Ishikawa (cell line): Measurements from ENCODE around the gene WNK2.

Experiments used
- CEBPB ChIP-seq: IDR thresholded peaks from 2 replicates; pipeline ENCODE4 v1.6.1; 2012
- CREB1 ChIP-seq: IDR thresholded peaks from 2 replicates; pipeline ENCODE4 v1.6.1; 2012; ENCODE audit warnings: low read depth
- EGR1 ChIP-seq: IDR thresholded peaks from 2 replicates; pipeline ENCODE4 v1.6.1; 2012
- EP300 ChIP-seq: IDR thresholded peaks from 2 replicates; pipeline ENCODE4 v1.6.1; 2012; ENCODE audit warnings: borderline replicate concordance
- FOXM1 ChIP-seq: IDR thresholded peaks from 2 replicates; pipeline ENCODE4 v1.6.1; 2012; ENCODE audit warnings: low read depth, borderline replicate concordance
- NFIC ChIP-seq: IDR thresholded peaks from 2 replicates; pipeline ENCODE4 v1.6.1; 2012
- RAD21 ChIP-seq: IDR thresholded peaks from 2 replicates; pipeline ENCODE4 v1.6.1; 2012; ENCODE audit warnings: low read depth
- TAF1 ChIP-seq: IDR thresholded peaks from 2 replicates; pipeline ENCODE4 v1.6.1; 2012; ENCODE audit warnings: low read depth, mild to moderate bottlenecking
- TCF12 ChIP-seq: IDR thresholded peaks from 2 replicates; pipeline ENCODE4 v1.6.1; 2012; ENCODE audit warnings: low read depth
- TEAD4 ChIP-seq: IDR thresholded peaks from 2 replicates; pipeline ENCODE4 v1.6.1; 2012
- YY1 ChIP-seq: IDR thresholded peaks from 2 replicates; pipeline ENCODE4 v1.6.1; 2012; ENCODE audit warnings: low read depth
- ZBTB7A ChIP-seq: IDR thresholded peaks from 2 replicates; pipeline ENCODE4 v1.6.1; 2012; ENCODE audit warnings: low read depth
- TF ChIP-seq, protein P1 (sequence below): IDR thresholded peaks from 2 replicates; pipeline ENCODE4 v1.6.1; 2012
- TF ChIP-seq, protein P2 (sequence below): IDR thresholded peaks from 2 replicates; pipeline ENCODE4 v1.6.1; 2012; ENCODE audit warnings: low read depth, mild to moderate bottlenecking
- TF ChIP-seq, protein P3 (sequence below): IDR thresholded peaks from 2 replicates; pipeline ENCODE4 v1.6.1; 2012

Gene WNK2

DNA sequence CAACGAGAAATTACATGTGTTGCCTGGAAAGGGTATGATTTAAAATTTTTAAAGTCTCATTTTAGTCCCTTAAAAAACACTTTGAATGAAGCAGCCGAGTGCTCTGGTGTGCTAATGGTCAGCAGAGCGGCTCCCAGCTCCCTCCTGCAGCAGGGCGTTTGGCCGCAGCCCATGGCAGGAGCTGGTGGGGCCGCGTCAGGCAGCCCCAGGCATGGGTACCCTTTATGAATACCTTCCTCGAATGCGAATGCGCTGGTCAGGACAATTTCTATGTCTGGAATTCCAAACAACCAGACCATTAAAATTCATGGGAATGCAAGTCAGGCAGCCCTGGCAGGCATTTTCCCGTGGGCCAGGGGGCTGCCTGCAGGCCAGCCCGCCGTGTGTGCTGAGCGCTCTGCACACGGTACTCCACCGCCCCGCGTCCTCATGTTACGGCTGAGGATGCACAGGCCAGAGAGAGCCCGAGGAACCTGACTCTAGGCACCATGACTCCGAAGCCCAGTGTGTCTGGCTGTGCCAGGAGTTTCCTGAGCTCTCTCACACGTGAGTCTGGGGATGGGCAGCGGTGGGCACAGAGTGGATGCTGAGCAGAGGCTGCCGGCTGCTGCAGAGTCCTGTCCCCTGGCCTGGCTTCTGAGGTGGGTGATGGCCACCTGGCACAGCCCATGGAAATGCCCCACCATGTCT, 123.7 kb downstream of the WNK2 start:
- no peak for TF ChIP-seq CEBPB
- no peak for TF ChIP-seq TEAD4
- TF ChIP-seq EGR1: no peak
- no peak for TF ChIP-seq EP300
- TF ChIP-seq, protein P1, sequence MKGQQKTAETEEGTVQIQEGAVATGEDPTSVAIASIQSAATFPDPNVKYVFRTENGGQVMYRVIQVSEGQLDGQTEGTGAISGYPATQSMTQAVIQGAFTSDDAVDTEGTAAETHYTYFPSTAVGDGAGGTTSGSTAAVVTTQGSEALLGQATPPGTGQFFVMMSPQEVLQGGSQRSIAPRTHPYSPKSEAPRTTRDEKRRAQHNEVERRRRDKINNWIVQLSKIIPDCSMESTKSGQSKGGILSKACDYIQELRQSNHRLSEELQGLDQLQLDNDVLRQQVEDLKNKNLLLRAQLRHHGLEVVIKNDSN: no peak
- TF ChIP-seq FOXM1: no peak
- TF ChIP-seq RAD21: no peak
- TF ChIP-seq, protein P2, sequence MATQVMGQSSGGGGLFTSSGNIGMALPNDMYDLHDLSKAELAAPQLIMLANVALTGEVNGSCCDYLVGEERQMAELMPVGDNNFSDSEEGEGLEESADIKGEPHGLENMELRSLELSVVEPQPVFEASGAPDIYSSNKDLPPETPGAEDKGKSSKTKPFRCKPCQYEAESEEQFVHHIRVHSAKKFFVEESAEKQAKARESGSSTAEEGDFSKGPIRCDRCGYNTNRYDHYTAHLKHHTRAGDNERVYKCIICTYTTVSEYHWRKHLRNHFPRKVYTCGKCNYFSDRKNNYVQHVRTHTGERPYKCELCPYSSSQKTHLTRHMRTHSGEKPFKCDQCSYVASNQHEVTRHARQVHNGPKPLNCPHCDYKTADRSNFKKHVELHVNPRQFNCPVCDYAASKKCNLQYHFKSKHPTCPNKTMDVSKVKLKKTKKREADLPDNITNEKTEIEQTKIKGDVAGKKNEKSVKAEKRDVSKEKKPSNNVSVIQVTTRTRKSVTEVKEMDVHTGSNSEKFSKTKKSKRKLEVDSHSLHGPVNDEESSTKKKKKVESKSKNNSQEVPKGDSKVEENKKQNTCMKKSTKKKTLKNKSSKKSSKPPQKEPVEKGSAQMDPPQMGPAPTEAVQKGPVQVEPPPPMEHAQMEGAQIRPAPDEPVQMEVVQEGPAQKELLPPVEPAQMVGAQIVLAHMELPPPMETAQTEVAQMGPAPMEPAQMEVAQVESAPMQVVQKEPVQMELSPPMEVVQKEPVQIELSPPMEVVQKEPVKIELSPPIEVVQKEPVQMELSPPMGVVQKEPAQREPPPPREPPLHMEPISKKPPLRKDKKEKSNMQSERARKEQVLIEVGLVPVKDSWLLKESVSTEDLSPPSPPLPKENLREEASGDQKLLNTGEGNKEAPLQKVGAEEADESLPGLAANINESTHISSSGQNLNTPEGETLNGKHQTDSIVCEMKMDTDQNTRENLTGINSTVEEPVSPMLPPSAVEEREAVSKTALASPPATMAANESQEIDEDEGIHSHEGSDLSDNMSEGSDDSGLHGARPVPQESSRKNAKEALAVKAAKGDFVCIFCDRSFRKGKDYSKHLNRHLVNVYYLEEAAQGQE: no peak
- no peak for TF ChIP-seq TAF1
- no peak for TF ChIP-seq YY1
- no peak for TF ChIP-seq CREB1
- no peak for TF ChIP-seq NFIC
- no peak for TF ChIP-seq ZBTB7A

DNA sequence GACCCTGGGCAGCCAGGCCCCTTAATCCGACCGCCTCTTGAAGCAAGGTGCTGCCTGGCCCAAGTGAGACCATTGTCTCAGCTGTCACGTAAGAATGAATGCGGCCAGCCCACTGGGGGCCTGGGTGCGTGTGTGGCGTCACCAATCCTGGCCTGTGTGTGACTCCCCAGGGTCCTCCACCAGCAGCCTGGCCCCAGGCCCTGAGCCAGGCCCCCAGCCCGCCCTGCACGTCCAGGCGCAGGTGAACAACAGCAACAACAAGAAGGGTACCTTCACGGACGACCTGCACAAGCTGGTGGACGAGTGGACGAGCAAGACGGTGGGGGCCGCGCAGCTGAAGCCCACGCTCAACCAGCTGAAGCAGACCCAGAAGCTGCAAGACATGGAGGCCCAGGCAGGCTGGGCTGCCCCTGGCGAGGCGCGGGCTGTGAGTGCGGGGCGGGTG, 124.2 kb downstream of the WNK2 start:
- TF ChIP-seq EP300 (no peak), TCF12 (no peak), NFIC (no peak), TAF1 (no peak), TEAD4 (no peak)

DNA sequence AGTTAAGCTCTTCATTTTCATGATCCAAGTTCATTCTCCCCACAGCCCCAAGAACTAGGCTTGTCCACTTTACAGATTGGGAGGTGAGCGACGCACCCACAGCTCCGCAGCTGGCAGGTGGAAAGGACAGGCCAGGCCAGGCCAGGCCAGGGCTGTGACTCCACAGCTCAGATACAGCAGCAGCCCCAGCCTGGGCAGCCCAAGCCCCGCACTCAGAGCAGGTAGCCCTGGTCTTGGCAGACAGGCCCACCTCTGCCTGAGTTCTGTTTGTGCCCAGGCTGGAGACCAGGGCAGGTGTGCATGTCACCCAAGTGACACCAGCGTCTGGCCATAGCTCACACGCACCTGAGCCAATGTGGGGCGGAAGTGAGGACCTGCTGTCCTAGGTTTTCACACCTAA, 124.7 kb downstream of the WNK2 start:
- TF ChIP-seq RAD21: no peak
- TF ChIP-seq, protein P3, sequence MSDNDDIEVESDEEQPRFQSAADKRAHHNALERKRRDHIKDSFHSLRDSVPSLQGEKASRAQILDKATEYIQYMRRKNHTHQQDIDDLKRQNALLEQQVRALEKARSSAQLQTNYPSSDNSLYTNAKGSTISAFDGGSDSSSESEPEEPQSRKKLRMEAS: no peak
- TF ChIP-seq NFIC: no peak
- no peak for TF ChIP-seq TAF1

DNA sequence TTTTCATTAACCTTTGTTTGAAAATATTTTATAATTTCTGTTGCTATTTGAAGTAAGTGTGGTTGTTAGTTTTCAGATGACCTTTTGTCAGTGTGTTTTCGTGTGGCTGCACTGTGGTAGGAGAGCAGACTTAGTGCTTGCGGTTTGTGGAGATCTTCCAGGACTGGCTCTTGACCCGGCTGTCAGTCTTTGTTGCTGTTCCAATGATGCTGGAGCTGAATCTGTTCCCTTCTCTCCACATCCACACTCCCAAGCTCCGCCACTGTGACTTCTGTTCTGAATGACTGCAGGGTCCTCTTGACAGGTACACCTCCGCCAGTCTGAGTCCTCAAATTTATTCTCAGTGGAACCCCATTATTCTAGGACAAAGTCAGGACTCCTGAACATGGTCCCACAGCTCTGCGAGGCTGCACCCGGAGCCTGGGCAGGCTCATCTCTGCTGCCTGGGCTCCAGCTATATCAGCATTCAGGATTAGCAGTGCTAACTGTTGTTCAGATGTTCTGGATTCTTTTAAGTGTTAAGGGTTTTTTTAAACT, 126.0 kb downstream of the WNK2 start:
- TF ChIP-seq, protein P2: no peak
- TF ChIP-seq, protein P1: no peak
- no peak for TF ChIP-seq TEAD4
- no peak for TF ChIP-seq CREB1

DNA sequence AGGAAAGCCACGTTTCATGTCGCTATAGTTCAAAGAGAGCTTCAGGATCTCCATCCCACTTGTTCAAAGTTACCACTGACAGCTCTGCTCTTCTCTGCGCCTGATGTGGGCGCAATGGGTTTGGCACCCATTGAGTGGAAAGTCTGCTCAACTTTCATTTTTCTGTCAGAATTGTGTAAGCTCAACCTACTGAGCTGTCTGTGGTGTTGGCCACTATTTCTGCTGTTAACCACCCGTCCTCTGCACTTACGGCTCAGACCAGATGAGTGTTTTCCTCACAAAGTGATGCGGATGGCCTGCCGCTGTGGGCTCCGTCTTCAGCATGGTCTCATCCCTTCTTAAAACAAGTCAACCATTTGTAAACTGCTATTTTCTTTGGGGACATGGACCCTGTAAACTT, 131.2 kb downstream of the WNK2 start:
- TF ChIP-seq CEBPB: no peak
- TF ChIP-seq CREB1: no peak
- TF ChIP-seq, protein P1: no peak
- no peak for TF ChIP-seq TEAD4
- TF ChIP-seq EGR1: no peak
- no peak for TF ChIP-seq FOXM1
- no peak for TF ChIP-seq NFIC
- no peak for TF ChIP-seq ZBTB7A
- TF ChIP-seq YY1: no peak

DNA sequence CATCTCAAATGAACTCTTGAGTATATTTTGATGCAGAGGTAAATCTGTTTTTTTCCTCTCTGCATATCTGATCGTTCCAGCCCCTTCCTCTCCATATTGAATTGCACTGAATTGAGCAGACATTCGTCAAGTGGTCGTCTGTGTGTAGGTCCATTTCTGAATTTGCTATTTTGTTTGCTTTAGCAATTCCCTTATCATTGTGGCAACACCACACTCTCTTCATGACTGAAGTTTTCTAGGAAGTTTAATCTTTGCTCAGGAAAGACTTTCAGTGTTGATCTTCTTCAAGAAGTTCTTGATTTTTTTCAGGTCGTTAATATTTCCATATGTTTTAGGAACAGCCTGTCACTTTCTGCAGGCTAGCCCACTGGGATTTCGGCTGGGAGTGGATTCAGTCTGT, 132.0 kb downstream of the WNK2 start:
- TF ChIP-seq, protein P1: no peak
- TF ChIP-seq TCF12 (no peak), CEBPB (no peak), RAD21 (no peak), ZBTB7A (no peak), NFIC (no peak), TAF1 (no peak), TEAD4 (no peak), CREB1 (no peak), EGR1 (no peak)
- TF ChIP-seq, protein P2: no peak
- TF ChIP-seq, protein P3: no peak
